H1 (cell line): ENCODE results near the gene RPS6KC1. TPM values are rescaled to one million over a fixed set of nuclear protein-coding genes. Genes with fewer than 3 reads are reported as not detected.

Experiments
- CTCF ChIA-PET: fragments of 300-600 bp; sonication (Branson Sonifier 250); formaldehyde crosslinking; loops from one replicate; lab custom pipeline; 2021; ENCODE audit not compliant: partially characterized antibody; lab: Charles Lee
- POLR2A ChIA-PET: fragments of 300-600 bp; sonication (Branson Sonifier 250); formaldehyde crosslinking; loops from one replicate; lab custom pipeline; 2021; ENCODE audit warnings: inconsistent platforms; ENCODE audit not compliant: partially characterized antibody; lab: Charles Lee
- DNase-seq, 2 experiments: peaks; one replicate each; pipeline versions ENCODE4 v3.0.0 to v3.0.0-alpha.2; 2010 to 2022; ENCODE audit warnings: low spot score in 2 of 2, low read depth in 1 of 2, mixed read lengths in 1 of 2
- FAIRE-seq: peaks from 2 replicates; lab custom pipeline; 2011; peaks lifted over from hg19 to GRCh38; lab: Jason Lieb, UNC
- H2AFZ ChIP-seq: 2 replicates; pipeline ENCODE4 v1.8.1; 2012; ENCODE audit warnings: low read length, inconsistent platforms
- H2AK5ac ChIP-seq: 2 replicates; pipeline ENCODE4 v1.6.1; 2013; ENCODE audit warnings: low read depth, low read length
- H2BK120ac ChIP-seq: replicated peaks from 2 replicates; pipeline ENCODE3; 2013; ENCODE audit warnings: low read depth, low read length, inconsistent platforms
- H2BK12ac ChIP-seq: 2 replicates; pipeline ENCODE4 v1.6.1; 2013; ENCODE audit warnings: low read depth, low read length
- H2BK15ac ChIP-seq: 2 replicates; pipeline ENCODE4 v1.6.1; 2013; ENCODE audit warnings: low read length
- H2BK20ac ChIP-seq: 2 replicates; pipeline ENCODE4 v1.6.1; 2013; ENCODE audit warnings: low read length
- H2BK5ac ChIP-seq: 2 replicates; pipeline ENCODE4 v1.6.1; 2013; ENCODE audit warnings: low read depth, low read length
- H3K14ac ChIP-seq: 2 replicates; pipeline ENCODE4 v1.6.1; 2013; ENCODE audit warnings: inconsistent platforms; ENCODE audit not compliant: insufficient read length
- H3K18ac ChIP-seq: 2 replicates; pipeline ENCODE4 v1.6.1; 2013; ENCODE audit warnings: low read length; ENCODE audit errors: extremely low read depth
- H3K23ac ChIP-seq: 2 replicates; pipeline ENCODE4 v1.6.1; 2013; ENCODE audit warnings: inconsistent platforms; ENCODE audit not compliant: insufficient read length
- H3K23me2 ChIP-seq: 2 replicates; pipeline ENCODE4 v1.6.1; 2013; ENCODE audit warnings: low read depth, low read length
- H3K27ac ChIP-seq: 2 replicates; pipeline ENCODE4 v1.6.1; 2011; ENCODE audit warnings: low read depth, low read length, inconsistent platforms
- H3K27me3 ChIP-seq, 4 experiments: replicated peaks in 1 of 4; 1 replicate in 1 of 4; 2 replicates in 3 of 4; pipeline versions ENCODE4 v1.6.1 to v1.8.1; 2011 to 2013; ENCODE audit warnings: low read length in 3 of 4, mild to moderate bottlenecking in 3 of 4, inconsistent platforms in 2 of 4, mixed read lengths in 2 of 4, moderate library complexity in 1 of 4; ENCODE audit not compliant: control insufficient read depth in 3 of 4, insufficient read depth in 3 of 4; ENCODE audit errors: extremely low read depth in 1 of 4
- H3K36me3 ChIP-seq, 4 experiments: 2 replicates each; pipeline versions ENCODE4 v1.6.1 to v1.8.1; 2011 to 2013; ENCODE audit warnings: mild to moderate bottlenecking in 4 of 4, low read length in 3 of 4, moderate library complexity in 2 of 4, control low read depth in 1 of 4, inconsistent platforms in 1 of 4; ENCODE audit not compliant: insufficient read depth in 4 of 4, control insufficient read depth in 2 of 4
- H3K4ac ChIP-seq: replicated peaks from 2 replicates; pipeline ENCODE3; 2013; ENCODE audit warnings: low read length, low read depth, mixed read lengths, inconsistent platforms; ENCODE audit not compliant: insufficient read length
- H3K4me1 ChIP-seq, 4 experiments: replicated peaks in 1 of 4; 1 replicate in 1 of 4; 2 replicates in 3 of 4; pipeline versions ENCODE4 v1.6.1 to v1.8.1; 2011 to 2013; ENCODE audit warnings: low read length in 3 of 4, inconsistent platforms in 2 of 4, mixed read lengths in 1 of 4; ENCODE audit not compliant: insufficient read depth in 4 of 4, control insufficient read depth in 3 of 4
- H3K4me2 ChIP-seq, 2 experiments: 2 replicates each; pipeline versions ENCODE4 v1.6.1 to v1.8.1; 2011 to 2013; ENCODE audit warnings: low read depth in 2 of 2, low read length in 2 of 2, control low read depth in 1 of 2, inconsistent platforms in 1 of 2, mild to moderate bottlenecking in 1 of 2; ENCODE audit not compliant: insufficient read depth in 1 of 2
- H3K4me3 ChIP-seq, 4 experiments: fragments of 200-600, 300-600 bp in 1 of 4; sonication (generic), shearing (Covaris generic), sonication (Bioruptor Twin) in 1 of 4; 2 replicates each; pipeline versions ENCODE4 v1.5.1 to v1.8.1; 2011 to 2016; ENCODE audit warnings: low read length in 4 of 4, low read depth in 3 of 4, control low read depth in 2 of 4, inconsistent platforms in 2 of 4, mild to moderate bottlenecking in 2 of 4, mixed read lengths in 1 of 4, moderate library complexity in 1 of 4; ENCODE audit not compliant: insufficient read depth in 2 of 4; ENCODE audit errors: extremely low read depth in 1 of 4
- H3K56ac ChIP-seq: replicated peaks from 2 replicates; pipeline ENCODE3; 2013; ENCODE audit warnings: low read depth, mild to moderate bottlenecking, mixed read lengths, low read length, inconsistent platforms; ENCODE audit not compliant: insufficient read length
- H3K79me1 ChIP-seq: 2 replicates; pipeline ENCODE4 v1.6.1; 2013; ENCODE audit warnings: low read depth, low read length, control low read depth
- H3K79me2 ChIP-seq, 2 experiments: 2 replicates each; pipeline versions ENCODE4 v1.6.1 to v1.8.1; 2012 to 2013; ENCODE audit warnings: low read length in 2 of 2, mild to moderate bottlenecking in 2 of 2, inconsistent platforms in 1 of 2; ENCODE audit not compliant: insufficient read depth in 2 of 2, control insufficient read depth in 1 of 2
- H3K9ac ChIP-seq, 4 experiments: replicated peaks in 1 of 4; 1 replicate in 1 of 4; 2 replicates in 3 of 4; pipeline versions ENCODE4 v1.6.1 to v1.8.1; 2011 to 2013; ENCODE audit warnings: low read depth in 3 of 4, low read length in 3 of 4, control low read depth in 2 of 4, mild to moderate bottlenecking in 2 of 4, moderate library complexity in 2 of 4, inconsistent platforms in 1 of 4; ENCODE audit errors: extremely low read depth in 1 of 4
- H3K9me3 ChIP-seq, 2 experiments: 2 replicates each; pipeline versions ENCODE4 v1.6.1 to v1.8.1; 2012 to 2013; ENCODE audit warnings: mild to moderate bottlenecking in 2 of 2, moderate library complexity in 2 of 2, control low read depth in 1 of 2, inconsistent platforms in 1 of 2, low read depth in 1 of 2, low read length in 1 of 2, mixed read lengths in 1 of 2; ENCODE audit not compliant: insufficient read depth in 2 of 2
- H4K20me1 ChIP-seq, 2 experiments: replicated peaks in 1 of 2; 2 replicates each; pipeline versions ENCODE3 to v1.8.1; 2011 to 2013; ENCODE audit warnings: inconsistent platforms in 2 of 2, low read length in 2 of 2, mild to moderate bottlenecking in 1 of 2; ENCODE audit not compliant: insufficient read depth in 2 of 2, control insufficient read depth in 1 of 2
- H4K5ac ChIP-seq: 2 replicates; pipeline ENCODE4 v1.6.1; 2013; ENCODE audit warnings: low read length, low read depth, mixed read lengths, inconsistent platforms; ENCODE audit not compliant: insufficient read length
- H4K8ac ChIP-seq: 2 replicates; pipeline ENCODE4 v1.8.0; 2013; ENCODE audit warnings: mild to moderate bottlenecking, moderate library complexity, low read length, inconsistent platforms; ENCODE audit not compliant: insufficient read depth; ENCODE audit errors: extremely low read depth
- H4K91ac ChIP-seq: replicated peaks from 2 replicates; pipeline ENCODE3; 2013; ENCODE audit warnings: low read length, mixed read lengths, inconsistent platforms; ENCODE audit not compliant: insufficient read length
- ATF2 ChIP-seq: IDR thresholded peaks from 2 replicates; pipeline ENCODE4 v1.6.1; 2012; ENCODE audit warnings: low read length, inconsistent platforms
- BCL11A ChIP-seq, 2 experiments: IDR thresholded peaks; one replicate each; pipeline ENCODE4 v1.6.1; 2011; ENCODE audit warnings: low read depth in 2 of 2, low read length in 2 of 2, mild to moderate bottlenecking in 2 of 2
- BRCA1 ChIP-seq: IDR thresholded peaks from 2 replicates; pipeline ENCODE4 v1.6.1; 2012; ENCODE audit warnings: low read depth, low read length, improper control_type of control experiment
- RBBP5 ChIP-seq: IDR thresholded peaks from 2 replicates; pipeline ENCODE4 v1.7.1; 2012; ENCODE audit warnings: low read depth, mild to moderate bottlenecking, inconsistent platforms, low read length, moderate library complexity, borderline replicate concordance
- RFX5 ChIP-seq: IDR thresholded peaks from 2 replicates; pipeline ENCODE4 v1.6.1; 2011; ENCODE audit warnings: low read depth, low read length, improper control_type of control experiment, borderline replicate concordance
- RNF2 ChIP-seq: fragments of 200-900, 300-1000 bp; sonication (generic); IDR thresholded peaks from 2 replicates; pipeline ENCODE4 v1.7.1; 2016; ENCODE audit warnings: borderline replicate concordance, low read depth, mild to moderate bottlenecking, antibody characterized with exemption, low read length; ENCODE audit not compliant: poor library complexity, severe bottlenecking; ENCODE audit errors: missing control alignments
- SIN3A ChIP-seq, 2 experiments: IDR thresholded peaks in 1 of 2; conservative IDR thresholded peaks in 1 of 2; 2 replicates each; pipeline ENCODE4 v1.6.1; 2011 to 2012; ENCODE audit warnings: low read length in 2 of 2, improper control_type of control experiment in 1 of 2, low read depth in 1 of 2, mild to moderate bottlenecking in 1 of 2
- SP1 ChIP-seq: IDR thresholded peaks from 2 replicates; pipeline ENCODE4 v1.6.1; 2011; ENCODE audit warnings: low read depth, low read length
- SUZ12 ChIP-seq: fragments of 200-600 bp; sonication (generic); IDR thresholded peaks from 2 replicates; pipeline ENCODE4 v1.6.1; 2012; ENCODE audit warnings: mild to moderate bottlenecking, inconsistent platforms, low read length, moderate library complexity, mixed read lengths
- TAF1 ChIP-seq: IDR thresholded peaks from 2 replicates; pipeline ENCODE4 v1.6.1; 2011; ENCODE audit warnings: mild to moderate bottlenecking, low read depth, low read length
- TAF7 ChIP-seq: optimal IDR thresholded peaks from 2 replicates; pipeline ENCODE3; 2011; ENCODE audit warnings: low read depth, mild to moderate bottlenecking, inconsistent platforms, low read length, moderate library complexity, borderline replicate concordance
- TEAD4 ChIP-seq: IDR thresholded peaks from 2 replicates; pipeline ENCODE4 v1.6.1; 2012; ENCODE audit warnings: low read depth, low read length, inconsistent platforms, mixed read lengths
- WGBS, 2 experiments: shearing (Covaris generic) in 1 of 2; methylation state at CpG; one replicate each; pipeline versions ENCODE4 v1.1.6 to v1.1.7; 2013 to 2015; ENCODE audit warnings: low lambda C conversion rate in 2 of 2, mixed read lengths in 2 of 2, inconsistent platforms in 1 of 2, low coverage in 1 of 2, missing lambda C conversion rate in 1 of 2; ENCODE audit not compliant: insufficient replicate concordance in 2 of 2, insufficient coverage in 1 of 2, insufficient read length in 1 of 2; ENCODE audit errors: extremely low coverage in 1 of 2, missing lambda C conversion rate in 1 of 2; 5-methylcytosine and 5-hydroxymethylcytosine counted together
- polyA plus RNA-seq, 7 experiments: library from polyadenylated mRNA; depleted of rRNA in 3 of 7; stranded (reverse) in 5 of 7; unstranded in 2 of 7; fragments of >200 nt in 5 of 7; fragments of 200-250 nt in 2 of 7; gene quantifications; 1 replicate in 5 of 7; 2 replicates in 1 of 7; 4 replicates in 1 of 7; pipeline versions ENCODE4 v1.2.1 to v1.2.3, GENCODE V29; 2011 to 2013; ENCODE audit warnings: missing spikeins in 2 of 7, mixed read lengths in 2 of 7
- total RNA-seq: library from RNA; stranded (reverse); fragmentation: NEBNext Ultra II Directional; extraction: Animal tissue kit (Norgen Biotek cat#: 25700); gene quantifications from 2 replicates; pipeline ENCODE4 v1.2.1, GENCODE V29; 2021

RPS6KC1 gene
- total and polyA plus RNA-seq, 2 of the 8 experiments (the other 6 are each of a cell fraction or from before 2014, with no cell fraction given) = 4.9 to 17.6 TPM

GRCh38 chr1:213123087-213123486 is 72.0 kb downstream of the RPS6KC1 start:
- H3K9ac ChIP-seq = no peak overlapping the region
- H2BK120ac ChIP-seq = no peak overlapping the region
- DNase-seq (no peak), FAIRE-seq (no peak)
- no peaks in the 10 kb centered on the region for H3K4me1 ChIP-seq
- H3K9me3 ChIP-seq = no peaks in the 10 kb centered on the region; a peak in 1 of 4 replicates
- H2AK5ac ChIP-seq = no peak overlapping the region
- no peak overlapping the region for H4K8ac ChIP-seq
- POLR2A ChIA-PET = no interaction called here
- H3K4me3 ChIP-seq = no peak overlapping the region
- no peaks in the 10 kb centered on the region for H3K27me3 ChIP-seq
- no peaks in the 10 kb centered on the region; the same call in 1 of the 2 replicates for H3K23me2 ChIP-seq
- no peak overlapping the region for H3K14ac ChIP-seq
- H3K79me1 ChIP-seq = no peaks in the 10 kb centered on the region
- H2BK12ac ChIP-seq = no peak overlapping the region
- H2BK5ac ChIP-seq = no peak overlapping the region
- no peak overlapping the region for H2AFZ ChIP-seq
- 86% methylated on average over 3 of the region's 3 CpGs; no CpG with 5 or more reads in 1 of the 2 experiments for WGBS, 2 experiments
- no peak overlapping the region for H2BK20ac ChIP-seq
- CTCF ChIA-PET = interaction anchor here (0.6 to 2.4 kb wide), 14 partner anchors 12 to 1002 kb away, joined by 3 to 10 read pairs (median 4); no protein-coding TSS in a partner anchor
- no peak overlapping the region for H4K91ac ChIP-seq
- H4K5ac ChIP-seq = no peak overlapping the region
- no peak overlapping the region for H3K27ac ChIP-seq
- H3K23ac ChIP-seq = no peak overlapping the region
- H2BK15ac ChIP-seq = no peak overlapping the region
- no peak overlapping the region for H3K4ac ChIP-seq
- H4K20me1 ChIP-seq = peaks cover 0 to 2% of the 10 kb centered on the region in 2 experiments
- H3K36me3 ChIP-seq = no peaks in the 10 kb centered on the region
- no peak overlapping the region for H3K56ac ChIP-seq
- no peaks in the 10 kb centered on the region for H3K79me2 ChIP-seq
- no peak overlapping the region for H3K18ac ChIP-seq
- no peak overlapping the region for H3K4me2 ChIP-seq
- TF ChIP-seq RNF2 (no peak), SUZ12 (no peak), ATF2 (no peak), SP1 (no peak), TAF7 (no peak), BCL11A (IDR thresholded peaks at IDR 0.05; ENCODE audit: low read depth in 2 of 2, low read length in 2 of 2) (no peak), TAF1 (no peak), BRCA1 (no peak), RBBP5 (no peak), RFX5 (no peak), SIN3A (conservative IDR thresholded peaks at IDR 0.05 in 1 of 2, IDR thresholded peaks at IDR 0.05 in 1 of 2; ENCODE audit: low read depth in 1 of 2, low read length in 2 of 2) (no peak), TEAD4 (no peak)
